ENCODE results near the gene MXI1.
A peak's percentile ranks its signal among the peaks of the same experiment; 100 is the strongest.

The MXI1 gene

DNA sequence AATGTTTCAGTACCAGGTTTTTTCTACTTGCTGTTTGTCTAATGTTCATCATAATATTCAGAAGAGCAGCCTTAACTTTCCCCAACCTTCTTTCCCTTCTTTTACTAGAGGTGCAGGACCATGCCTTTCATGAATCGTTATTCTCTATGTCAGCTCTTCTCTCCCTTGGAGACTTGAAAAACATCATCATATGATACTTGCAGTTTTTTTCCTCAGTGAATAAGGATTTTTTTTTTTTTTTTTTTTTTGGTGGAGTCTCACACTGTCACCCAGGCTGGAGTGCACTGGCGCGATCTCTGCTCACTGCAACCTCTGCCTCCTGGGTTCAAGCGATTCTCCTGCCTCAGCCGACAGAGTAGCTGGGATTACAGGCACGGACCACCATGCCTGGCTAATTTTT lies 67.2 kb downstream of the MXI1 start:
- DNase-seq (ENCODE audit: low read depth in 3 of 3), result no peak

DNA sequence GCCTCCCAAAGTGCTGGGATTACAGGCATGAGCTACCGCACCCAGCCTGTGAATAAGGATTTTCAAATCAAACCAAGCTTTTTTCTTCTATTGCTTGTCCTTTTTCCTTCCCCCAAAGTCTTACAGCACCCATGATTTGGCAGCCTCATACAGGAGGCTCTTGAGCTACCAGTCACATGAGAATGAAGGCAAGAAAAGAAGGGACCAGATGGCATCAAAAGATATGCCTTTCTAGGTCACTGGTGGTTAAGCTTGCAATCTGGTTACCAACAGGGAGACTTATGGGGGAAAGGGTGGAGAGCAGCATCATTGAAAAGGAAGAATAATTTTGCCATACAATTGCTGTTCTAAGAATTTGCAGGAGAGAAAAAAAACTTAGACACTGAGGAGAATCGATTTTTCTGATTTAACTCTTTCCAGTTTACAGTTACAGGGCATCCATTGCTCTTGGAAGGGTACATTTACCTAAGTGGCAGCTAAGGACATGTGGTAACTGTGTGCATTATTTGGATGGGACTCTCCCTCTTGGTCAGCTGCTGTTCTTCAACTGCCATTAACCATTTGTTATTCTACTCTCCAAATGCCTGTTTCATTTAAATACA lies 67.8 kb downstream of the MXI1 start:
- DNase-seq (ENCODE audit: low read depth in 3 of 3), result no peak

DNA sequence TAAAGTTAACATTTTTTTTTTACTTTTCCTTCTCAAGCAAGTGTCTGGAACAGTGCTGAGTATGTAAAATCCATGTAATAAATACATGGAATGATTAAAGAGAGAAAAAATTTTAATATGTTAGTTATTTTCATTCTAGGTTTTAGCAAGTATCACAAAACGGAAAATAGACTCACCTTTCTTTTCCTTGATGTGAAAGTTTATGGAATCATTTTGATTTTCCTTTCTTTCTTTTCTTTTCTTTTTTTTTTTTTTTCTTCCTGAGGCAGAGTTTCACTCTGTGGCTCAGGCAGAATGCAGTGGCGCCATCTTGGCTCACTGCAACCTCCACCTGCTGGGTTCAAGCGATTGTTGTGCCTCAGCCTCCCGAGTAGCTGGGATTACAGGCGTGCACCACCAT lies 69.2 kb downstream of the MXI1 start:
- DNase-seq (ENCODE audit: low read depth in 3 of 3), result no peak

DNA sequence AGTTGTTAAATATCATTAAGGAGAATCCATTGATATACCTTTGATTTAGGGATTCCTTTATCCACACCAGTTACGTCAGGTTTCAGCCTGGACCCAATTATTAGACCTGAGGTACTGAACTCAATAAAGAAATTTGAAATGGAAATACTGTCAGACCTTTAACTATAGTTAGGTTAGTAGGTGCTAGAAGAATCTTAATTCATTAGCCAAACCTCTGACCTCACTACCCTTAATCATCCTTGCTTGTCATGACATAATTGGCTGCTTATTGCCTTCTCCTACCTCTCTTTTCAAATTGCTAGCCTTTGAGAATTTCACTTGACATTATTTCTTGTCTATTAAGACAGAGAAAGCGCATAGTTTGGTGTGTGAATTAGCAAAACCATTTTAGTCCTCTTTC lies 70.2 kb downstream of the MXI1 start:
- DNase-seq (ENCODE audit: low read depth in 3 of 3), result no peak

DNA sequence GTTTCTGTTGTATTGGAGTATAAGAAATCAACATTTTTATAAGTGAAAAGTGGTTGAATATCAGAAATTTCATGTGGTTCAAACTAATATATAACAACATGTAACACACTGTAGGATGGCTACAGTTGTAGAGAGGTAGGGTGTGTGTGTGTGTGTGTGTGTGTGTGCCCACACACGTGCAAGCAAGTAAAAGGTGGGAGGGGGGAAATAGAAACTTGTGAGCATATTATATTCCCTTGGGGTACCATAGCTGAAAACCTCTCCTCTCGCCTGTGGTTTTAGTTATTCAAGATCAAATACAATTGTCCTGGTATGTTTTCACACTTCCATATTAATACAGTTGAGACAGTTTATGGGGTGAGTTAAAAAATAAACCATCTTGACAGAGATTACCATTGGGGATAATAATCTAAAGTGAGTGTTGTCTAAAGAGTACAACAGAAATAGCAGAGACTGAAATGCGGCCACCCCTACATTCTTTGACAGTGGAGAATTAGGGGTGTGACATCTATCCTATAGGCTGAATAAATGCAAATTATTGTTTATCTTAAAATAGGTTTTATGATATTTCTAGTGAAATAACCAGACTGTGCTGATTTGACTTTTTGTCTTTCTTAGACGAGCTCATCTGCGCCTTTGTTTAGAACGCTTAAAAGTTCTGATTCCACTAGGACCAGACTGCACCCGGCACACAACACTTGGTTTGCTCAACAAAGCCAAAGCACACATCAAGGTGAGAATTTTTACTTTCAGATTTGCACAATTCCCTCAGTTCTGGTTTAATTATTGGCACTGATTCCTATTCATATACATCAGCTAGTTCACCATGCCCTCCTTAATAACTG lies 71.4 kb downstream of the MXI1 start:
- no peak for DNase-seq (ENCODE audit: low read depth in 3 of 3)

DNA sequence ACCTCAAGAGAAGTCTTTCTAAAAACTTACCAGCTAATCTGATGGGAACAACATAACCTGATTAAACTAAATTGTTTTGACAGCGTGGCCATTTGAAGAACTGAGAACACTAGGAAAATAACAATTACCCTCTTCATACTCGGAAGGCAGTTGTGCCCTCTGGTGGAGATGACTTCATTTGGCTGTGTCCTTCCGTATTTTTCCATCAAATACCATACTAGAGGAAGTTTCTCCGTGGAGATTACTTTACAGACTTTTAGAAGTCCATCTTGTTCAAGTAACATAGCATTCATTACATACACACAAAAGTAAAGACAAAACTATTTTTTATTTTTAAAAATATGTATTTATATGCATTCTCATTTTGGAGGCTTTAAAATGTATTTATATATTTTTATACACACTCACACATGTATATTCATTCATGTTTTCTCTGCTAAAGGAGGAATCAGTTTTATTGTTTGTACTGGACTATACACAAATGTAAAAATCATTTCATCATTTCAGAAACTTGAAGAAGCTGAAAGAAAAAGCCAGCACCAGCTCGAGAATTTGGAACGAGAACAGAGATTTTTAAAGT lies 72.1 kb downstream of the MXI1 start:
- peak in 1 of 3 experiments; percentile 16 for DNase-seq (ENCODE audit: low read depth in 3 of 3)

DNA sequence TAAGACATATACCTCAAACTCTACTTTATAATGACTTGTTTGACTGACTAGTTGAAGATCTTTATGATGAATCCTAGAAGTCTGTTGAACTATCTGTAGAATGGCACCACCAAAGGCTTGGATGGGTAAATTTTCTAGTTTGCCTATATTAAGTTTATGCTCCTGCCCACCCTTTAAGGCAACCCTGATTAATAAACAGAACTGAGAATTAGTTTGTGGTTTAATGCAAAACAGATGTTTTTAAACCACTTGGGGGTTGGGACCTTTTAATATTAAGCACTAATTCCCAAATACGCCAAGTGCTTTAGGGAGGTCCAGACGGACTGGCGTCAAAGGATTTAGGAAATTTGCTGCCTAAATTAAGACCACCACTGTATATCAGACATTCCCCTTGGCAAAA lies 76.9 kb downstream of the MXI1 start:
- DNase-seq (ENCODE audit: low read depth in 3 of 3), result no peak

DNA sequence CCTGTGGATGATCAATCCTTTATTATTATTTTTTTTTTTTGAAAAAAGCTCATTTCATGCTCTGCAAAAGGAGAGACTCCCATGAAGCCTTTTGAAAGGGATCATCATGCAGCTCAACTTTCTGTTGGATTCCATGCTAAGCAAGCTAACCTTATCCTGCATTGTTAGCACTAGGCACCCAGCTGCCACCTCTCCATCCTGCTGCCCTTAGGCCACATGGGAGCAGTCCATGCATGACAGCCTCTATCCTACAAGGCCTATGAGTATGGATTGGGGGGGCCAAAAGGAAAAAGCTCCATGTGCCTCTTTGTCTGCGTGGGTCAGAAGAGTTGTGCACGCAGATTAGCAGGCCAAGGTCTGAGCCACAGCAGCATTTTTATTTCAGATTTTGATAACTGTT lies 78.1 kb downstream of the MXI1 start:
- no peak for DNase-seq (ENCODE audit: low read depth in 3 of 3)

DNA sequence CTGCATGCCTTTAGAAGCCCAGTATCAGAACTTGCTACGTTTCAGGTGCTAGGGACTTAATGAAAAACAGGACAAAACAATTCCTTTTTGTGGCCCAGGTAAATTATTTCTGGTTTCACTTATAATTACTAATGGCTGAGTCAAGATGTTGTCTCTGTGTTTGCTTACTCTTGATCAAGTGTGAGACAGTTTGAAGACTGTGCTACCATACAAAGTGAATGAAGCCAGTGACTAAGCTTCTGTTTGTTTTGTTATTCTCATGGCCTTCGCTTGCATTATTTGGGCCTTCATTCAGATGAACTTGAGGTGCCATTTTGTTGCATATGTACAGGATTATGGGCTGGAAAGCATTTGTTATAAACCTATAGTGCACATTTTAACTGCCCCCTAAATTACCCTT lies 79.4 kb downstream of the MXI1 start:
- DNase-seq (ENCODE audit: low read depth in 3 of 3), result no peak

DNA sequence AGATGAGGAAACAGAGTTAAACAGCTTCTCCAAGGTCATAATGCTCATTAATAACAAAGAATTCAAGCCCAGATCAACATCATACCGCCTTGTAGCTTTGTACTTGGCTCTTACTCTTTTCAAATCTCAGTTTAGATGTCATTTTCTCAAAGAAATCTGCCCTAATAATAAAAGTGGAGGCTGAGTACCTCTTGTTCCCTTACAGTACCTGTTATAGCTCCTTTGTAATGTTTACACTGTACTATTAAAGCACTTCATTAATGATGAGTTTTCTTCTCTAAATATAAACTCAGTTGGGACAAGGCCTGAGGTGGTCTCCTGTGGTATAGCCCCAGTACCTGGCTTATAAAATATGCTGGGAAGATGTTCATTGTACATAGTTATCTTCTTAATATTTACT lies 89.6 kb downstream of the MXI1 start:
- DNase-seq (ENCODE audit: low read depth in 3 of 3), result no peak

DNA sequence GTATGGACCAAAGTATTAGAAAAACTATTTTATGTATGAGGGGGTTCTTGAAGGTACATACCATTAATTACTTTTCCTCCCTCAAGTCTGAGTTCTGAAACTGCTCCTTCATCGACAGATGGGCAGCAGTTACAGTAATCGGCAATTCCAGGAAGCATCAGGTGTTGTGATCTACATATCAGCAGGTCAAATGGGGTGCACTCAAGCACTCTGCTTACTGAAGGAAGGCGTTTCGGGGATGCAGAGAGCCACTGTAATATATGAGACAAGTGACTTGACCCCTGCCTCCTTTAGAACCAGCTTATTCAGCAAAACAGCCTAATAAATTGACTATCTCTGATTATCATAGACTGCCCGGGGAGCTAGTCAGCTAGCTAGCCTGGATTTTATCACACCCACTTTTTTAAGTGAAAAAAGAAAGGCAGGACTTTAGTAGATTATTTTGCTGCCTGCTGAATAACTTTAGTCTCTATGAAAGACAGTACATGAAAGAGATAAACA lies 93.1 kb downstream of the MXI1 start:
- no peak for DNase-seq (ENCODE audit: low read depth in 3 of 3)

DNA sequence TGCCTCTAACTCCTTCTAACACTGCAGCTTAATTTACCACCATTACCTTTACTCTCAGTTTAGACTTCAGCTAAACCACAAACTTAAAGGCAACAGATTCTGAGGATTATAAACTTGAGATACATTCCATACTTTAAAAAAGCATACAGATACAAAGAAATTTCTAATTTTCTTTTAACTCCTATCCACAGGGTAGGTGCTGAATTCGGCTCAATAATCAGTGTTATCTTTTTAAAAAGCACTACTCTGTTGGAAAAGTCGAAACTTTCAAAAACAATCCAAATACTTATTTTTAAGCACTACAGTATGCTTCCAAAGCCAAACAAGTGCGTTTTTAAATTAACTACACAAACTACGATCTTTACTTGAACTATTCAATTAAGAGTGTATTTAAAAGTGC lies 96.3 kb downstream of the MXI1 start:
- no peak for DNase-seq (ENCODE audit: low read depth in 3 of 3)

DNA sequence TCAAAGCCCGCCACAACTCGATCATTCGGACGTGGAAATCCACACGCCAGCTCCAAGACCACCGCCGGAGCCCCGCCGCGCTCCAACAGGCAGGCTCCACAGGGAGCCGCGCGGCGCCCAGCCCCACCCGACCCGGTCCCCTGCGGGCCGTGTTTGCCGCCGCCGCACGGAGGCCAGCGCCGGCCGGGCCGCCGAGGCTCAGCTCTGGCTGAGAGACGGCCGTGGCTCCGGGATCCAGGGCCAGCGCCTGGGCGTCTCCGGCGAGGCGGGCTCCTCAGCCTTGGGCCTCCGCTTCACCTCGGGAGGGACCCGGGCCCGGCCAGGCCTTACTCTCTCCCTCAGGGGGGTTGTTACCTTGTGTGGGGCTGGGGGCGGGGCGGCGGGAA lies 97.0 kb downstream of the MXI1 start:
- DNase-seq (ENCODE audit: low read depth in 3 of 3), result no peak

DNA sequence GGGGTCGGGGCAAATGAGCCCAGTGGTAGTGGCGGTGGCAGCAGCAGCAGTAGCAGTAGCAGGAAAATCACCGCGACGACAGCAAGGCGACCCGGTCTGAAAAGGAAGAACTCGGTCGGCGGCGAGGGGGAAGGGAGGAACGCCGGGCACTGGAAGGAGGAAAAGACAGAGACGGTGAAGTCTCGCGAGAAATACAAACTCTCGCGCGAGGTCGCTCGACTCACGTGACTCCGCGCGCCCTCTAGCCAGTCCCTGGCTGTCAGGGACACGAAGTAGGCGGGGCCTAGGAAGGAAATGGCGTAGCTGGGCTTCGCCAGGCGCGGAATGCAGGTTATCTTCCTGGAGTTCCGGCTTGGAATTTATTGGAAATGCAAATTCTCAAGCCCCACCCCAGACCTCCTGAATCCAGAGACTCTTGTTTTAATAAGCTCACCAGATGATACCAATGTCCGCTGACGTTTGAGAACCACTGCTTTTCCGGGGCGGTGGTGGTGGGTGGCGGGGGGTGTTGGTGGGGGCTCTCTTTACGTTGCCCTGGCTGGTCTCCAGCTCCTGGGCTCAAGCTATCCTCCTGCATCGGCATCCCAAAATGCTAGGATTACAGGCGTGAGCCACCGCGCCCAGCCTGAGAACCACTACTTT lies 97.5 kb downstream of the MXI1 start, which contains the start of gene SMNDC1:
Gene SMNDC1 (minus strand): TSS at position 141 of the 642 bp plus-strand sequence. CDS start 1,333 bp downstream, outside the sequence.
- peak; percentile 91 to 98 (median 92) for DNase-seq (ENCODE audit: low read depth in 3 of 3)

DNA sequence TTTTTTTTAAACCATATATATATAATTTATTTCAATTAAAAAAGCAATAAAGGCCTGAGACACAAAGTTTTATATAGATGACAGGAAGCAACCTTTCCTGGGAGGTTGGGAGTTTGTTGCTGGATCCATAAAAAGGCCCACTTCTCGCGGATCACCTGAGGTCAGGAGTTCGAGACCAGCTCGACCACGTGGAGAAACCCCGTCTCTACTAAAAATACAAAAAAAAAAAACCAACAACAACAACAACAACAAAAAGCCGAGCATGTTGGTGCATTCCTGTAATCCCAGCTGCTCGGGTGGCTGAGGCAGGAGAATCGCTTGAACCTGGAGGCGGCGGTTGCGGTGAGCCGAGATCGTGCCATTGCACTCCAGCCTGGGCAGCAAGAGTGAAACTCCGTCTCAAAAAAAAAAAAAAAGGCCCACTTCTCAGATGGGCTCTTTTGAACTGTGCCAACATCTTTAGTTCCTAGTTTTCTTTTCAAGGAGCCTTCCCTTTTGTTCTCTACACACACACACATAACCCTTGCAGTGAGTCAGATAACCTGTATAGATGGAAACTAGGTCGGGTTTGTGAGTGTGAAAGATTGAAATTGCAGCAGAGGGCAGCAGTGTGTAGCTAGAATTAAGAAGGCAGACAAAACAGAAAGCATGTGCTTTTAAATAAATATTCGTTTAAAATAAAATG lies 98.5 kb downstream of the MXI1 start:
- peak in 2 of 3 experiments; percentile 30 to 37 for DNase-seq (ENCODE audit: low read depth in 3 of 3)

DNA sequence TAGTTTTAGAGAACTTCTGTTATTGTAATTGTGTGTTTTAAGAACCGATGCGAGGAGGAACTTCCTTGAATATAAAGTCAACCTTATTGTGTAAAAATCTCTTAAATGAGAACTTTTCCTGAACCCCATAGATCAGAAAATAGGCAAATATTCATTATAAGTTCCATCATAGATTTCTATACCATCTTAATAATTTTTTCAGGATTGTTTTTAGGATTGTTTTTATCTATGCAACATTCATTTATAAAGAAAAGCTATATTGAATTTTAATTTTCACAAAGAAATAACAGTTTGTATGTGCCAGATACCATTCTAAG lies 99.0 kb downstream of the MXI1 start:
- no peak for DNase-seq (ENCODE audit: low read depth in 3 of 3)

DNA sequence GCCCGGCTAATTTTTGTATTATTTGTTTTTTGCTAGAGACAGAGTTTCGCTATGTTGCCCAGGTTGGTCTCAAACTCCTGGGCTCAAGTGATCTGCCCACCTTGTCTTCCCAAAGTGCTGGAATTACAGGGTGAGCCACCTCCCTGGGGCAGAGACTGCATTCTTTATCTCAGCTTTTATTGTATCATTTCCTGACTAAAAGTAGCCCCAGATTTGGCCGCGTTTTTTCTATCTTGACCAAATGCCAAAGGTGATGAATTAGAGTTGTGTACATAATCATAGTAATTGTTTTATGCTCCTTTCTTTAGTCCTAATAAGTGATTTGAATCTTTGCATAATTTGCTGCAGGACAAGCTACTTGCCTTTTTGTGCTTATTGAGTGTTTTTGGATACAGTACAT lies 100.4 kb downstream of the MXI1 start:
- no peak for DNase-seq (ENCODE audit: low read depth in 3 of 3)

DNA sequence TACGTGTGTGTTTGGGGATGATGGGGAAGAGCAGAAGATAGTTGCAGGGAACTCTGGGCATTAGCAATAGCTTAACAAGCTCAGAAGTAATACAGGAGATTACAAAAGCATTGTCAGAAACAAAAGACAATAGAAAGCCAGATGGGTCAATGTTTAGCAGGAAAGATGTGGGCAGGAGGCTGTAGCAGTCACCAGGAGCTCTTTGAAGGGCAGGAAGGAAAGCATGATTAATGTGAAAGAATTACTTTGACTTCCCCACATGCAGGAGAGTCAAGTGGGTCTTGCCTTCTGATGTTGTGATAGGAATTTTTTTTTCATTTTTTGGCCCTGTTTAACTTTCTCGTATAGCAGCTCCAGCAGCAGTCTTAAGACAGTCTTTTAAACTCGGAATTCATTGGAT lies 103.3 kb downstream of the MXI1 start:
- no peak for DNase-seq (ENCODE audit: low read depth in 3 of 3)

DNA sequence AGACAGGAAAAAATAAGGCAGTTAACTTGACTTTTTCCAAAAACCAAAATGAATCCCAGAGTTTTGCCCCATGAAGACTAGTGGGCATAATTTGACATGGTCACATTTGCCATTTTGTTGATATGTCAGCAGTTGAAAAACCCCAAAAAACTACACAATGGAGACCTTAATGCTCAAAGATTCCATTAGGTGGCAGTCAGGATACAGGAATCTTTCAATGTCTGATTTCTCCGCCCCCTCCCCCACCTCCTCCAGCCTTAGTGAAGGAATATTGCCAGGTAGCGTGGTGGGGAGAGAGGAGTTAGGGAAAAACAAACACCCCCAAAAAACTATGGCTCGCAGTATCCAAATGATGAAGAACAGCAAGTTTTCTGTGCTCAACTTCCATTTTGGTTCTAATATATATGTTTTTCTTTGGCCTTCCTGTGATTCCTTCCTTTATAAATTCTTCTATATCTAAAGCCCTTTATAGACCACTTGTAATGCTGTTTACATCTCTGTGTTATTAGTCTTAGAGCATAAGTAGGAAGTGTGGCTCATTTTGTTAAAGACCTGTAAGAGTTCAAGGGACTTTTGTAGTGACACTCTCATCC lies 104.0 kb downstream of the MXI1 start:
- peak in 2 of 3 experiments; percentile 9 to 33 for DNase-seq (ENCODE audit: low read depth in 3 of 3)

DNA sequence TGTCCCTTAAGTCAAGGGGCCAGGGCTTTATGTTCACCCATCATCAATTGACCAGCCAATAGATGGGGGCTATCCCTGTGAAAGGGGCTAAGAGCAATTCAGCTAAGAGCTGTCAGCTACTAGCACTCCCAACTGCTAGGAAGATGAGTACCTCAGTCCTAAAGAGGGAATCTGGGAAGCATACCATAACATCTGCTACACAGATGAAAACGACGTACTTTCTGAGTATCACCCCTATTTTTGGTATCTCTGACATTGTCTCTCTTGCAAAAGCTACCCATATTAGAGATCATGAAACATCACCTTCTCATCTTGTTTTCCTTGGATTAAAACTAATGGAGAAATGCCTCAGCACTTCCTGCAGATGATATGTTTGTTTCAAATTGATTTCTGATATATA lies 104.8 kb downstream of the MXI1 start:
- no peak for DNase-seq (ENCODE audit: low read depth in 3 of 3)

DNA sequence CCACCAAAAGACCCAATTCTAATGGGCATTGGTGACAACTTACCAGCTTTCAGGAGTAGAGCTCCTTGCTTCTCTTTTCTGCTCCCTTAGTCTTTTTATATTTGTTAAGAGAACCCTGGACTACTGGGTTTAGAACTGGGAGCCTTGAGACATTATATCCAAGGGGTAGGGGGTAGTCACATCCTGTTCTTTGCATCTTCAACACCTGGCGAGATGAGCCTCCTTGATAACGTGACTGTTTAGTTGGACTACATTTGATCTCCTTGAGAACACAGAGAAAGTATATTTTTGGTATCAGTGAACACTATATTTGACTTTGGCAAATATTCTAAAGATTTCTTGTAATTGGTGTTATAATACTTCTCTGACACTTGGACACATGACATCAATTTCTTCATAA lies 106.3 kb downstream of the MXI1 start:
- DNase-seq (ENCODE audit: low read depth in 3 of 3), result no peak

Measured in stimulated activated CD4-positive, alpha-beta T cell treated with anti-CD3 and anti-CD28 coated beads, TNF-alpha, amount 100 ng/mL, for 24 hours (primary cell).